K562 (cell line): ENCODE measurements around the gene TACSTD2. TPM values are rescaled to one million over a fixed set of nuclear protein-coding genes. Genes with fewer than 3 reads are reported as not detected.

Source experiments
- ATAC-seq: fragments of 200-7000 bp; cut with Tn5 transposase; 3 replicates; pipeline ENCODE4 v1.9.1; 2020; ENCODE audit warnings: moderate library complexity
- BruUV-seq: library from RNA; stranded (reverse); fragments of 400-500 nt; replicated peaks from 2 replicates; lab custom pipeline; 2021; lab: Mats Ljungman, UMichigan
- CTCF ChIA-PET: fragments of 300-600 bp; formaldehyde crosslinking; extraction: SDS; loops from one replicate; lab custom pipeline; 2021; ENCODE audit warnings: low intra/inter-chr PET ratio; lab: Yijun Ruan, JAX
- POLR2A ChIA-PET: fragments of 300-600, 350-650 bp; sonication (Branson Sonifier 250); formaldehyde crosslinking; extraction: SDS; loops from one replicate; lab custom pipeline; 2021; ENCODE audit warnings: antibody characterized with exemption, inconsistent platforms; lab: Yijun Ruan, JAX
- DNase-seq, 4 experiments: peaks; one replicate each; pipeline versions ENCODE4 v3.0.0 to v3.0.0-alpha.2; 2011 to 2018; ENCODE audit warnings: low spot score in 3 of 4, mixed read lengths in 3 of 4; ENCODE audit errors: extremely low read depth in 1 of 4
- FAIRE-seq: peaks from 2 replicates; lab custom pipeline; 2011; peaks lifted over from hg19 to GRCh38; lab: Jason Lieb, UNC
- H2AFZ ChIP-seq: 2 replicates; pipeline ENCODE4 v1.6.0; 2011; ENCODE audit warnings: low read depth, low read length, control low read depth, inconsistent platforms
- H3K27ac ChIP-seq: fragments of 200-600 bp; 3 replicates; pipeline ENCODE4 v1.8.0; 2011; ENCODE audit warnings: low read depth, mild to moderate bottlenecking, control low read depth, inconsistent platforms, low read length, moderate library complexity, mixed read lengths; ENCODE audit errors: extremely low read depth
- H3K27me3 ChIP-seq, 2 experiments: fragments of 300-600 bp in 1 of 2; 2 replicates in 1 of 2; 3 replicates in 1 of 2; pipeline versions ENCODE4 v1.6.0 to v1.8.0; 2011; ENCODE audit warnings: inconsistent platforms in 2 of 2, low read length in 2 of 2, mild to moderate bottlenecking in 1 of 2, mixed read lengths in 1 of 2, moderate library complexity in 1 of 2; ENCODE audit not compliant: control insufficient read depth in 2 of 2, insufficient read depth in 2 of 2
- H3K36me3 ChIP-seq: fragments of 300-600 bp; 3 replicates; pipeline ENCODE4 v1.8.0; 2011; ENCODE audit warnings: mild to moderate bottlenecking, low read length, inconsistent platforms; ENCODE audit not compliant: control insufficient read depth, insufficient read depth
- H3K4me1 ChIP-seq, 2 experiments: fragments of 200-600 bp in 1 of 2; replicated peaks in 1 of 2; 2 replicates in 1 of 2; 3 replicates in 1 of 2; pipeline versions ENCODE4 v1.5.1 to v1.8.0; 2011; ENCODE audit warnings: inconsistent platforms in 2 of 2, low read length in 2 of 2, mild to moderate bottlenecking in 1 of 2, mixed read lengths in 1 of 2, moderate library complexity in 1 of 2; ENCODE audit not compliant: control insufficient read depth in 2 of 2, insufficient read depth in 2 of 2
- H3K4me2 ChIP-seq: 2 replicates; pipeline ENCODE4 v1.6.1; 2011; ENCODE audit warnings: low read length, control low read depth, inconsistent platforms, mixed read lengths; ENCODE audit not compliant: insufficient read depth
- H3K4me3 ChIP-seq: fragments of 200-600 bp; sonication (generic), shearing (Covaris generic); 2 replicates; pipeline ENCODE4 v1.5.1; 2016; ENCODE audit warnings: control low read depth, inconsistent platforms
- H3K79me2 ChIP-seq: fragments of 200-600 bp; 3 replicates; pipeline ENCODE4 v1.8.0; 2011; ENCODE audit warnings: low read length, inconsistent platforms; ENCODE audit not compliant: control insufficient read depth, insufficient read depth
- H3K9ac ChIP-seq, 2 experiments: 2 replicates each; pipeline versions ENCODE4 v1.6.0 to v1.6.1; 2011; ENCODE audit warnings: low read depth in 2 of 2, low read length in 2 of 2, control low read depth in 1 of 2, inconsistent platforms in 1 of 2, mild to moderate bottlenecking in 1 of 2, mixed read lengths in 1 of 2; ENCODE audit not compliant: insufficient read depth in 1 of 2
- H3K9me1 ChIP-seq: one replicate; pipeline ENCODE4 v1.6.0; 2011; ENCODE audit warnings: inconsistent platforms, mild to moderate bottlenecking, low read length, moderate library complexity; ENCODE audit not compliant: control insufficient read depth, insufficient read depth
- H3K9me3 ChIP-seq: replicated peaks from 2 replicates; pipeline ENCODE4 v1.5.1; 2011; ENCODE audit warnings: low read depth, low read length, inconsistent platforms; ENCODE audit not compliant: control insufficient read depth, insufficient read depth
- H4K20me1 ChIP-seq: replicated peaks from 2 replicates; pipeline ENCODE4 v1.6.1; 2011; ENCODE audit warnings: low read length, inconsistent platforms, mixed read lengths; ENCODE audit not compliant: control insufficient read depth, insufficient read depth
- BCOR ChIP-seq: fragments of 450-650 bp; IDR thresholded peaks from 2 replicates; pipeline ENCODE4 v1.6.1; 2016
- CREB1 ChIP-seq, 2 experiments: sonication (generic) in 1 of 2; formaldehyde crosslinking in 1 of 2; IDR thresholded peaks; 2 replicates each; pipeline versions ENCODE4 v1.6.1 to v1.8.0; 2012 to 2022; ENCODE audit warnings: inconsistent platforms in 1 of 2, mild to moderate bottlenecking in 1 of 2, missing genetic modification reagents in 1 of 2, moderate library complexity in 1 of 2
- CXXC5 ChIP-seq: fragments of 250-450 bp; sonication (Bioruptor Pico); IDR thresholded peaks from 2 replicates; pipeline ENCODE4 v1.8.0; 2022; ENCODE audit warnings: inconsistent platforms, mild to moderate bottlenecking, moderate library complexity
- ERF ChIP-seq: fragments of 450-650 bp; formaldehyde crosslinking; IDR thresholded peaks from 2 replicates; pipeline ENCODE4 v1.4.0; 2020; ENCODE audit warnings: mild to moderate bottlenecking, mixed read lengths
- FOXP4 ChIP-seq: sonication (generic); formaldehyde crosslinking; IDR thresholded peaks from 2 replicates; pipeline ENCODE4 v1.8.0; 2022; ENCODE audit warnings: mild to moderate bottlenecking, missing genetic modification reagents, borderline replicate concordance
- HLTF ChIP-seq: fragments of 450-650 bp; IDR thresholded peaks from 2 replicates; pipeline ENCODE4 v1.6.1; 2016
- MAFG ChIP-seq: fragments of 450-650 bp; conservative IDR thresholded peaks from 2 replicates; pipeline ENCODE4 v1.6.1; 2016; ENCODE audit warnings: missing genetic modification characterization, missing compliant biosample characterization
- POLR2AphosphoS5 ChIP-seq: IDR thresholded peaks from 2 replicates; pipeline ENCODE4 v1.6.1; 2011; ENCODE audit warnings: mild to moderate bottlenecking, low read depth, low read length, moderate library complexity; ENCODE audit not compliant: control insufficient read depth, insufficient read depth
- PYGO2 ChIP-seq: fragments of 450-650 bp; IDR thresholded peaks from 2 replicates; pipeline ENCODE4 v1.6.1; 2016; ENCODE audit warnings: mild to moderate bottlenecking, missing genetic modification characterization, moderate library complexity, missing compliant biosample characterization
- RBM15 ChIP-seq: fragments of 200-400 bp; formaldehyde crosslinking; IDR thresholded peaks from 2 replicates; pipeline ENCODE4 v1.6.1; 2018; ENCODE audit warnings: mild to moderate bottlenecking, low read length, moderate library complexity; ENCODE audit not compliant: insufficient read depth
- SP2 ChIP-seq: IDR thresholded peaks from 2 replicates; pipeline ENCODE4 v1.6.1; 2011; ENCODE audit warnings: mild to moderate bottlenecking, low read depth, low read length, moderate library complexity; ENCODE audit not compliant: poor library complexity, severe bottlenecking; ENCODE audit errors: extremely low read depth
- TCF7 ChIP-seq: sonication (generic); IDR thresholded peaks from 2 replicates; pipeline ENCODE4 v1.6.1; 2016; ENCODE audit warnings: antibody characterized with exemption, borderline replicate concordance
- ZNF740 ChIP-seq, 3 experiments: fragments of 200-800 bp in 1 of 3; sonication (Bioruptor generic) in 1 of 3; sonication (generic) in 1 of 3; formaldehyde crosslinking in 1 of 3; IDR thresholded peaks; 2 replicates each; pipeline versions ENCODE4 v1.6.1 to v1.8.0; 2016 to 2022; ENCODE audit warnings: mild to moderate bottlenecking in 2 of 3, missing compliant biosample characterization in 2 of 3, missing genetic modification characterization in 2 of 3, missing genetic modification reagents in 1 of 3
- ZNF780A ChIP-seq: fragments of 250-450 bp; sonication (Bioruptor Pico); IDR thresholded peaks from 2 replicates; pipeline ENCODE4 v1.5.0; 2021; ENCODE audit warnings: mild to moderate bottlenecking
- ZZZ3 ChIP-seq: fragments of 450-650 bp; IDR thresholded peaks from 2 replicates; pipeline ENCODE4 v1.6.1; 2016; ENCODE audit warnings: antibody characterized with exemption, mild to moderate bottlenecking, moderate library complexity
- WGBS: fragments of 100-300 bp; shearing (Covaris generic); methylation state at CpG from one replicate; pipeline ENCODE4 v1.1.6; 2016; ENCODE audit warnings: low coverage, mixed read lengths; ENCODE audit not compliant: insufficient coverage; ENCODE audit errors: missing lambda C conversion rate; 5-methylcytosine and 5-hydroxymethylcytosine counted together
- in situ Hi-C: fragments of 300-500 bp; cut with MboI; formaldehyde crosslinking; loops from 4 replicates; pipeline ENCODE4 v1.15.0; 2018; ENCODE audit warnings: inconsistent platforms, mixed read lengths
- intact Hi-C: fragments of 100-400 bp; cut with micrococcal nuclease; formaldehyde crosslinking; loops from 2 replicates; pipeline ENCODE4 v1.14.2; 2022
- polyA plus RNA-seq, 8 experiments: library from polyadenylated mRNA; depleted of rRNA in 4 of 8; stranded (reverse) in 5 of 8; unstranded in 3 of 8; fragments of >200 nt; fragmentation: Nextera tagmentation in 2 of 8; fragmentation: Illumina TruSeq in 1 of 8; extraction: Ambion mirVana in 2 of 8; extraction: Trizol in 1 of 8; gene quantifications; 2 replicates each; pipeline versions ENCODE4 v1.2.1 to v1.2.3, GENCODE V29; 2011 to 2014; ENCODE audit warnings: inconsistent platforms in 1 of 8, missing spikeins in 1 of 8
- total RNA-seq, 7 experiments: library from RNA; depleted of rRNA in 6 of 7; stranded (reverse); fragments of >200 nt in 6 of 7; fragmentation: Illumina TruSeq in 2 of 7; extraction: Trizol in 2 of 7; gene quantifications; 2 replicates each; pipeline versions ENCODE4 v1.2.1 to v1.2.3, GENCODE V29; 2011 to 2021; ENCODE audit warnings: low replicate concordance in 1 of 7

The TACSTD2 gene
- total and polyA plus RNA-seq, 9 of the 15 experiments (the other 6 are each of a cell fraction or from before 2014, with no cell fraction given) = 0.04 to 0.31 TPM; not detected in 7

GRCh38 chr1:58588396-58588795 is 11.3 kb upstream of the TACSTD2 start (continued):
- TF ChIP-seq POLR2AphosphoS5 (no peak), SP2 (no peak), ZNF780A (no peak)

GRCh38 chr1:58587667-58588066 is 10.6 kb upstream of the TACSTD2 start:
- in situ Hi-C loops = no loop called here
- H3K9me3 ChIP-seq = no peaks in the 10 kb centered on the region
- no peaks in the 10 kb centered on the region for H3K79me2 ChIP-seq
- H3K27me3 ChIP-seq = peaks cover 3 to 4% of the 10 kb centered on the region in 2 experiments; a peak in 1 of 5 replicates
- POLR2A ChIA-PET = no interaction called here
- BruUV-seq = no TSS peak
- no peak overlapping the region for H3K9ac ChIP-seq
- FAIRE-seq = no peak
- DNase-seq = no peak
- ATAC-seq = no peak
- no peak overlapping the region for H3K4me3 ChIP-seq
- no peaks in the 10 kb centered on the region for H3K9me1 ChIP-seq
- H3K4me2 ChIP-seq = no peak overlapping the region
- no peak overlapping the region for H2AFZ ChIP-seq
- WGBS = 37% methylated on average over 2 of the region's 2 CpGs
- no peaks in the 10 kb centered on the region for H3K36me3 ChIP-seq
- intact Hi-C loops = no loop called here
- peaks cover 0 to 12% of the 10 kb centered on the region in 2 experiments; a peak in 2 of 5 replicates for H3K4me1 ChIP-seq
- H3K27ac ChIP-seq = no peak overlapping the region
- CTCF ChIA-PET = no interaction called here
- no peaks in the 10 kb centered on the region; the same call in 1 of the 2 replicates for H4K20me1 ChIP-seq
- TF ChIP-seq MAFG (tag) (no peak), PYGO2 (no peak), CXXC5 (CRISPR knock-in tag) (no peak), ERF (no peak), CREB1 (IDR thresholded peaks at IDR 0.05) (no peak), CREB1 (CRISPR knock-in tag; IDR thresholded peaks at IDR 0.05) (no peak), BCOR (peak; percentile 60), TCF7 (no peak), RBM15 (no peak), FOXP4 (CRISPR knock-in tag) (no peak), HLTF (no peak), ZZZ3 (no peak), ZNF740 (CRISPR knock-in tag; IDR thresholded peaks at IDR 0.05) (no peak), ZNF740 (tag; IDR thresholded peaks at IDR 0.05) (no peak)
